Spleen (tissue), 11 donors: Measurements from ENCODE around the gene ECPAS. TPM values are rescaled to one million over a fixed set of nuclear protein-coding genes. Genes with fewer than 3 reads are reported as not detected.

Source experiments
- DNase-seq: peaks from one replicate; pipeline ENCODE4 v3.0.0-alpha.2; 2020
- H3K27ac ChIP-seq, 8 donors: fragments of 200-600 bp; sonication (generic) in 7 of 8; 1 replicate in 4 of 8; 2 replicates in 4 of 8; pipeline versions ENCODE4 v1.5.0 to v1.8.0; 2016 to 2021; ENCODE audit warnings: inconsistent platforms in 4 of 8, mild to moderate bottlenecking in 4 of 8, moderate library complexity in 1 of 8
- H3K27me3 ChIP-seq, 7 donors: fragments of 200-600 bp; sonication (generic) in 6 of 7; replicated peaks in 1 of 7; 1 replicate in 4 of 7; 2 replicates in 3 of 7; pipeline versions ENCODE4 v1.5.0 to v1.8.0; 2016 to 2021; ENCODE audit warnings: inconsistent platforms in 3 of 7, mild to moderate bottlenecking in 1 of 7
- H3K36me3 ChIP-seq, 6 donors: fragments of 200-600 bp; sonication (generic) in 5 of 6; 1 replicate in 4 of 6; 2 replicates in 2 of 6; pipeline versions ENCODE4 v1.5.0 to v1.8.0; 2016 to 2021; ENCODE audit warnings: inconsistent platforms in 2 of 6
- H3K4me1 ChIP-seq, 6 donors: fragments of 200-600 bp; sonication (generic) in 5 of 6; 1 replicate in 3 of 6; 2 replicates in 3 of 6; pipeline versions ENCODE4 v1.5.0 to v1.8.0; 2016 to 2021; ENCODE audit warnings: inconsistent platforms in 3 of 6
- H3K4me3 ChIP-seq, 8 donors: fragments of 200-600 bp; sonication (generic) in 7 of 8; 1 replicate in 4 of 8; 2 replicates in 4 of 8; pipeline versions ENCODE4 v1.5.0 to v1.8.0; 2016 to 2021; ENCODE audit warnings: inconsistent platforms in 4 of 8, mild to moderate bottlenecking in 4 of 8, moderate library complexity in 2 of 8
- H3K9me3 ChIP-seq, 8 donors: fragments of 200-600 bp; sonication (generic) in 7 of 8; 1 replicate in 4 of 8; 2 replicates in 4 of 8; pipeline versions ENCODE4 v1.5.0 to v1.8.0; 2016 to 2021; ENCODE audit warnings: inconsistent platforms in 4 of 8
- POLR2A ChIP-seq, 3 donors: fragments of 450-650 bp; IDR thresholded peaks; one replicate each; pipeline ENCODE4 v1.5.1; 2017; ENCODE audit warnings: antibody characterized with exemption in 3 of 3, mild to moderate bottlenecking in 1 of 3
- POLR2AphosphoS5 ChIP-seq, 3 donors: sonication (generic); formaldehyde crosslinking; IDR thresholded peaks; one replicate each; pipeline ENCODE4 v1.5.1; 2017; ENCODE audit warnings: antibody characterized with exemption in 3 of 3
- WGBS, 5 donors: extraction: QIAGEN DNeasy Blood & Tissue Kit in 3 of 5; methylation state at CpG; one replicate each; pipeline versions ENCODE4 v1.1.5 to v1.1.7; 2013 to 2018; 5-methylcytosine and 5-hydroxymethylcytosine counted together
- intact Hi-C: fragments of 100-400 bp; cut with DNase I; formaldehyde crosslinking; loops from one replicate; pipeline ENCODE4 v1.15.0; 2023; ENCODE audit warnings: low total_unique reads
- polyA plus RNA-seq, 3 donors: library from polyadenylated mRNA; stranded (reverse); fragments of 200-250 nt; gene quantifications; one replicate each; pipeline ENCODE4 v1.2.1, GENCODE V29; 2013
- total RNA-seq, 7 donors: library from RNA; depleted of rRNA in 3 of 7; stranded (reverse); fragments of >200 nt in 3 of 7; fragmentation: NEBNext Ultra II Directional in 4 of 7; extraction: Animal tissue kit (Norgen Biotek cat#: 25700) in 4 of 7; gene quantifications; one replicate each; pipeline versions ENCODE4 v1.1.0 to v1.2.1, GENCODE V29; 2016 to 2021
- TF ChIP-seq, protein P1 (sequence below), 11 experiments: fragments of 200-600 bp in 7 of 11; fragments of 450-650 bp in 4 of 11; sonication (generic) in 4 of 11; IDR thresholded peaks in 8 of 11; conservative IDR thresholded peaks in 3 of 11; 1 replicate in 7 of 11; 2 replicates in 4 of 11; pipeline versions ENCODE4 v1.4.0 to v1.8.0; 2016 to 2021; ENCODE audit warnings: antibody characterized with exemption in 11 of 11, inconsistent platforms in 4 of 11, mild to moderate bottlenecking in 1 of 11
- donor health status: healthy with polysubstance abuse.
- donor health status: DM: no; HTN: no; CAD: no; lungs with moderate emphysema.
- donor health status: DM: no; HTN: no; CAD: no.
- donor health status: Bipolar disorder and iron deficiency.
- donor health status: healthy.
- donor health status: DM: no; HTN: no; CAD: no.
- donor health status: DM: yes; HTN: yes; CAD: no.

The ECPAS gene
- total and polyA plus RNA-seq, 10 donors = 7.5 to 71.2 (median 56.2) TPM

DNA sequence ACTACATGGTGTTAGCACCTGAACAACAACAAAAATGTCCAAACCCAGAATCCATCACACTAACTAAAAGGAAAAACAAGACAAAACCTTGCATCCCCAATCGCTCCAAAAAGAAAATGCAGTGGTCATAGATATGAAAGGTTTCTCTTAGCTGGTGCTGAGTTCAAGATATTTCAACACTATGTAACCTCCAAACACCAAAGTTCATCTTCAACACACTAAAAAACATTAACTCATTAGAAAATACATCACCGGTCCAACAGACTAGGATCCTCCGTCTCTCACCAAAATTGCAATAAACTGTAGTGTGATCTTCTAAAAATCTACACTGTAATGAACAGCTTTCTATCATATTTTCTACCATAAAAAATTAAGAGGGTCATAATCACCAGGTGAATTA, 60.8 kb downstream of the ECPAS start:
- intact Hi-C loops = no loop called here
- TF ChIP-seq POLR2A (IDR thresholded peaks at IDR 0.05) = no peak
- TF ChIP-seq, protein P1, sequence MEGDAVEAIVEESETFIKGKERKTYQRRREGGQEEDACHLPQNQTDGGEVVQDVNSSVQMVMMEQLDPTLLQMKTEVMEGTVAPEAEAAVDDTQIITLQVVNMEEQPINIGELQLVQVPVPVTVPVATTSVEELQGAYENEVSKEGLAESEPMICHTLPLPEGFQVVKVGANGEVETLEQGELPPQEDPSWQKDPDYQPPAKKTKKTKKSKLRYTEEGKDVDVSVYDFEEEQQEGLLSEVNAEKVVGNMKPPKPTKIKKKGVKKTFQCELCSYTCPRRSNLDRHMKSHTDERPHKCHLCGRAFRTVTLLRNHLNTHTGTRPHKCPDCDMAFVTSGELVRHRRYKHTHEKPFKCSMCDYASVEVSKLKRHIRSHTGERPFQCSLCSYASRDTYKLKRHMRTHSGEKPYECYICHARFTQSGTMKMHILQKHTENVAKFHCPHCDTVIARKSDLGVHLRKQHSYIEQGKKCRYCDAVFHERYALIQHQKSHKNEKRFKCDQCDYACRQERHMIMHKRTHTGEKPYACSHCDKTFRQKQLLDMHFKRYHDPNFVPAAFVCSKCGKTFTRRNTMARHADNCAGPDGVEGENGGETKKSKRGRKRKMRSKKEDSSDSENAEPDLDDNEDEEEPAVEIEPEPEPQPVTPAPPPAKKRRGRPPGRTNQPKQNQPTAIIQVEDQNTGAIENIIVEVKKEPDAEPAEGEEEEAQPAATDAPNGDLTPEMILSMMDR (IDR thresholded peaks at IDR 0.05 in 8 of 11, conservative IDR thresholded peaks at IDR 0.05 in 3 of 11) = no peak
- no peak for TF ChIP-seq POLR2AphosphoS5 (IDR thresholded peaks at IDR 0.05)
- Histone ChIP-seq H3K36me3 (peaks cover 0 to 100% (median 59%) of the 10 kb centered on the region in 6 donors), H3K27me3 (no peaks in the 10 kb centered on the region), H3K27ac (no peak overlapping the region), H3K4me1 (no peaks in the 10 kb centered on the region), H3K9me3 (no peaks in the 10 kb centered on the region), H3K4me3 (no peak overlapping the region)
- WGBS, 5 donors = 94 to 99% (median 98%) methylated on average over 3 of the region's 3 CpGs
- no peak for DNase-seq

DNA sequence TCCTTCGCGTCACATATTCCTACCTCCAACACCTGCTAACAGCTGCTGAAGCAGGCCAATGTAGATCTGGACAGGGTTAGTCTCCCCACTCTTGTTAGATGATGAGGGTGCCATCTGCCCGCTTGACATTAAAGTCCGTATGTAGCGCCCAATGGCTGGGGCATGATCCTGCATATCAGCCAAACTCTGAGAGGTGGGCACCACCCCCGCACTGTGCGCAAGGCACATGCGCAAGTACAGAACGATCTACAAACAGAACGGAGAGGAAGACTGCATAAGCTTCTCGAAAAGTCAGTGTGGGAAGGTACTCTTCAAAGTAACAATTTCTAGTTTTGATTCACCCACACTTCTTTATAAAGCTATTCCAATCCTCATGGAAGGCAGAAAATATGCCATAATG, 69.8 kb downstream of the ECPAS start:
- TF ChIP-seq, protein P1 (IDR thresholded peaks at IDR 0.05 in 8 of 11, conservative IDR thresholded peaks at IDR 0.05 in 3 of 11) = no peak
- TF ChIP-seq POLR2A (IDR thresholded peaks at IDR 0.05) (no peak), POLR2AphosphoS5 (IDR thresholded peaks at IDR 0.05) (no peak)
- Histone ChIP-seq H3K4me1 (no peaks in the 10 kb centered on the region), H3K27ac (no peak overlapping the region), H3K9me3 (no peaks in the 10 kb centered on the region), H3K4me3 (no peak overlapping the region), H3K36me3 (peaks cover 10 to 100% (median 88%) of the 10 kb centered on the region in 6 donors), H3K27me3 (no peaks in the 10 kb centered on the region)
- intact Hi-C loops = no loop called here
- no peak for DNase-seq
- 95 to 96% (median 95%) methylated on average over 11 of the region's 11 CpGs for WGBS, 5 donors

DNA sequence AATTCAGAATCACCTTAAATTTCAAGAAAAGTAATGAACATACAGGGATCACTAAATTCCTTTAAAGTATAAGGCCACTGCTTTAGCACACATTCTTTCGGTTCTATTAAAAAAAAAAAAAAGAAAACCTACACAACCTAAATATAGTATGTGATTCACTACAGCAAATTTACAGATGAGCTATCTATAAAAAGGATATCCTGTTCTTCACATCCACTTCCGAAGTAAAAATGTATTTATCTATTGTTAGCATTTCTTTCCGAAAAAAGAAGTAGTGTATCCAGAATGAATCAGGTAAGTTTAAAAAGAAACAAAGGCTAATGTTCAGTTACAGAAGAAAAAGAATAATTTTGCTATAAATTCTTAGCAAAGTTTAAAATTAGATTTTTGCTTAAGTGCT, 70.2 kb downstream of the ECPAS start:
- peaks cover 10 to 100% (median 90%) of the 10 kb centered on the region in 6 donors for H3K36me3 ChIP-seq
- no peaks in the 10 kb centered on the region for H3K9me3 ChIP-seq
- H3K27ac ChIP-seq = no peak overlapping the region
- TF ChIP-seq POLR2AphosphoS5 (IDR thresholded peaks at IDR 0.05) = no peak
- no peak for TF ChIP-seq POLR2A (IDR thresholded peaks at IDR 0.05)
- TF ChIP-seq, protein P1 (IDR thresholded peaks at IDR 0.05 in 8 of 11, conservative IDR thresholded peaks at IDR 0.05 in 3 of 11) = no peak
- 57 to 86% (median 73%) methylated on average over 3 of the region's 3 CpGs for WGBS, 5 donors
- no peak for DNase-seq
- no peaks in the 10 kb centered on the region for H3K27me3 ChIP-seq
- H3K4me1 ChIP-seq = no peaks in the 10 kb centered on the region
- intact Hi-C loops = no loop called here
- no peak overlapping the region for H3K4me3 ChIP-seq

DNA sequence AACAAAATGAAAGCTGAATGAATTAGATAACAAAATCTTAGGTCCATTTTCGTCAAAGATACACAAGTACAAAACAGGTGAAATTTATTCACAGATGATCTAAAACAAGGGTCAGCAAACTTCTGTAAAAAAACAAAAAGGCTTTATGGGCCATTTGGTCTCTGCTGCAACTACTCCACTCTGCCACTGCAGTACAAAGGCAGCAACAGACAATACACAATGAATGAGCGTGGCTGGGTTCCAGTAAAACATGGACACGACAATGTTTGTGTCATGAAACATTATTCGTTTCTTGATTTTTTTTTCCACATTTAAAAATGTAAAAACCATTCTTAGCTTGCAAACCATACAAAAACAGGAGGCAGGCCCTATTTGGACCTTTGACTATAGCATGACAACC, 71.9 kb downstream of the ECPAS start:
- Histone ChIP-seq H3K9me3 (no peaks in the 10 kb centered on the region), H3K4me3 (no peak overlapping the region), H3K36me3 (peaks cover 10 to 100% (median 91%) of the 10 kb centered on the region in 6 donors), H3K27me3 (no peaks in the 10 kb centered on the region), H3K4me1 (no peaks in the 10 kb centered on the region), H3K27ac (no peak overlapping the region)
- TF ChIP-seq, protein P1 (IDR thresholded peaks at IDR 0.05 in 8 of 11, conservative IDR thresholded peaks at IDR 0.05 in 3 of 11) = no peak
- TF ChIP-seq POLR2AphosphoS5 (IDR thresholded peaks at IDR 0.05) (no peak), POLR2A (IDR thresholded peaks at IDR 0.05) (no peak)
- WGBS, 5 donors = 91 to 98% (median 94%) methylated on average over 4 of the region's 4 CpGs
- intact Hi-C loops = no loop called here
- no peak for DNase-seq
